Thyroid gland (tissue), 4 donors: ENCODE data around the gene ARNT2.

Source experiments
- CTCF ChIP-seq, 6 experiments: fragments of 200-600 bp in 3 of 6; fragments of 450-650 bp in 3 of 6; sonication (generic) in 3 of 6; IDR thresholded peaks; one replicate each; pipeline ENCODE4 v1.5.1; 2016 to 2019; ENCODE audit warnings: antibody characterized with exemption in 6 of 6, mild to moderate bottlenecking in 2 of 6, inconsistent platforms in 1 of 6, moderate library complexity in 1 of 6
- POLR2A ChIP-seq, 2 donors: fragments of 450-650 bp; IDR thresholded peaks; one replicate each; pipeline ENCODE4 v1.6.1; 2017; ENCODE audit warnings: antibody characterized with exemption in 2 of 2, mild to moderate bottlenecking in 2 of 2, moderate library complexity in 1 of 2

- TF ChIP-seq POLR2A (IDR thresholded peaks at IDR 0.05): no peak
- no peak for TF ChIP-seq CTCF (IDR thresholded peaks at IDR 0.05)
Measured at GRCh38 chr15:80479191-80479590, 75.0 kb downstream of the ARNT2 start.
